Camera-type eye (tissue), 1 donor: ENCODE measurements around the gene ANHX. TPM values are rescaled to one million over a fixed set of nuclear protein-coding genes. Genes with fewer than 3 reads are reported as not detected.

Experiments used
- total RNA-seq: library from RNA; depleted of rRNA; stranded (reverse); fragments of >200 nt; gene quantifications from one replicate; pipeline ENCODE4 v1.2.3, GENCODE V29; 2014

The ANHX gene
- total RNA-seq = not detected

GRCh38 chr12:133235401-133236112 lies at the start of gene ANHX:
TSS of gene ANHX (minus strand) at chr12:133235877. CDS start at chr12:133234356, 1,521 bp downstream.

GRCh38 chr12:133181238-133181959 lies 54.3 kb downstream of the ANHX start, which contains the start of gene ZNF268:
TSS of gene ZNF268 (plus strand) at chr12:133181495. CDS start at chr12:133181998, 503 bp downstream.

Other genes starting within 250 kb of the ANHX start
- 34.0 TPM for gene ZNF26, start 249.5 kb downstream of the ANHX start, total RNA-seq
- 94.9 TPM for gene ZNF84, start 198.4 kb downstream of the ANHX start, total RNA-seq
- 50.0 TPM for gene ZNF140, start 155.0 kb downstream of the ANHX start, total RNA-seq
- 9.5 TPM for gene ZNF891, start 105.6 kb downstream of the ANHX start, total RNA-seq
- 48.7 TPM for gene ZNF10, start 105.2 kb downstream of the ANHX start, total RNA-seq
- gene ZNF268, start 54.4 kb downstream of the ANHX start, total RNA-seq = 55.0 TPM